Ascending aorta (tissue), 2 donors: ENCODE data around the gene SDK2. TPM values are rescaled to one million over a fixed set of nuclear protein-coding genes. Genes with fewer than 3 reads are reported as not detected.

Experiments used
- DNase-seq, 2 donors: peaks; one replicate each; pipeline ENCODE4 v3.0.0-alpha.2; 2019; ENCODE audit warnings: low spot score in 2 of 2
- H3K27ac ChIP-seq, 2 donors: fragments of 200-600 bp; sonication (generic); one replicate each; pipeline ENCODE4 v1.5.1; 2016 to 2017; ENCODE audit warnings: mild to moderate bottlenecking in 1 of 2
- H3K27me3 ChIP-seq: fragments of 200-600 bp; sonication (generic); one replicate; pipeline ENCODE4 v1.5.1; 2017
- H3K36me3 ChIP-seq, 2 donors: fragments of 200-600 bp; sonication (generic); one replicate each; pipeline ENCODE4 v1.5.1; 2016
- H3K4me1 ChIP-seq, 2 donors: fragments of 200-600 bp; sonication (generic); one replicate each; pipeline ENCODE4 v1.5.1; 2016 to 2017; ENCODE audit warnings: mild to moderate bottlenecking in 1 of 2
- H3K4me3 ChIP-seq, 2 donors: fragments of 200-600 bp; sonication (generic); one replicate each; pipeline ENCODE4 v1.5.1; 2016 to 2017; ENCODE audit warnings: mild to moderate bottlenecking in 1 of 2
- H3K9me3 ChIP-seq, 2 donors: fragments of 200-600 bp; sonication (generic); one replicate each; pipeline ENCODE4 v1.5.1; 2016
- CTCF ChIP-seq, 3 experiments: fragments of 200-600 bp in 2 of 3; fragments of 450-650 bp in 1 of 3; sonication (generic) in 2 of 3; IDR thresholded peaks; one replicate each; pipeline ENCODE4 v1.5.1; 2016 to 2019; ENCODE audit warnings: antibody characterized with exemption in 3 of 3, mild to moderate bottlenecking in 1 of 3, moderate library complexity in 1 of 3
- intact Hi-C: fragments of 100-400 bp; cut with DNase I; formaldehyde crosslinking; loops from one replicate; pipeline ENCODE4 v1.15.1; 2023
- total RNA-seq: library from RNA; depleted of rRNA; stranded (reverse); fragments of >200 nt; gene quantifications from one replicate; pipeline ENCODE4 v1.1.0, GENCODE V29; 2016

SDK2 gene
- total RNA-seq, 1 donor from 2014 or later = 8.1 TPM

- Histone ChIP-seq H3K27me3 (no peaks in the 10 kb centered on the region), H3K4me1 (no peaks in the 10 kb centered on the region), H3K9me3 (no peaks in the 10 kb centered on the region), H3K27ac (no peak overlapping the region), H3K4me3 (no peak overlapping the region), H3K36me3 (no peaks in the 10 kb centered on the region)
- no peak for DNase-seq
- no peak for TF ChIP-seq CTCF (IDR thresholded peaks at IDR 0.05)
- intact Hi-C loops = loop anchor here (5.0 kb wide), 1 partner anchor 589 kb away; no protein-coding TSS in a partner anchor
These were observed 55.9 kb downstream of the SDK2 start for GRCh38 chr17:73588301-73588846.

- DNase-seq = no peak
- TF ChIP-seq CTCF (IDR thresholded peaks at IDR 0.05) = no peak
- no peak overlapping the region for H3K27ac ChIP-seq
- no peaks in the 10 kb centered on the region for H3K36me3 ChIP-seq
- intact Hi-C loops = loop anchor here (5.0 kb wide), 1 partner anchor 590 kb away; no protein-coding TSS in a partner anchor
- H3K4me3 ChIP-seq = no peak overlapping the region
- H3K9me3 ChIP-seq = no peaks in the 10 kb centered on the region
- no peaks in the 10 kb centered on the region for H3K4me1 ChIP-seq
- H3K27me3 ChIP-seq = no peaks in the 10 kb centered on the region
These were observed 57.2 kb downstream of the SDK2 start for GRCh38 chr17:73586921-73587602.

GRCh38 chr17:73586275-73586832 lies 57.9 kb downstream of the SDK2 start:
- DNase-seq = no peak
- intact Hi-C loops = loop anchor here (5.0 kb wide), 1 partner anchor 591 kb away; no protein-coding TSS in a partner anchor
- no peaks in the 10 kb centered on the region for H3K9me3 ChIP-seq

GRCh38 chr17:73585583-73585982 lies 58.7 kb downstream of the SDK2 start:
- no peaks in the 10 kb centered on the region for H3K9me3 ChIP-seq
- no peak overlapping the region for H3K27ac ChIP-seq
- H3K4me3 ChIP-seq = no peak overlapping the region
- no peak for TF ChIP-seq CTCF (IDR thresholded peaks at IDR 0.05)
- DNase-seq = no peak
- no peaks in the 10 kb centered on the region for H3K27me3 ChIP-seq
- H3K36me3 ChIP-seq = no peaks in the 10 kb centered on the region
- no peaks in the 10 kb centered on the region for H3K4me1 ChIP-seq
- intact Hi-C loops = loop anchor here (5.0 kb wide), 1 partner anchor 592 kb away; no protein-coding TSS in a partner anchor

More at GRCh38 chr17:73586275-73586832, 57.9 kb downstream of the SDK2 start:
- no peaks in the 10 kb centered on the region for H3K27me3 ChIP-seq
- no peak for TF ChIP-seq CTCF (IDR thresholded peaks at IDR 0.05)
- no peaks in the 10 kb centered on the region for H3K36me3 ChIP-seq
- no peak overlapping the region for H3K27ac ChIP-seq
- no peak overlapping the region for H3K4me3 ChIP-seq
- no peaks in the 10 kb centered on the region for H3K4me1 ChIP-seq

- intact Hi-C loops = loop anchor here (5.0 kb wide), 1 partner anchor 592 kb away; no protein-coding TSS in a partner anchor
- H3K27ac ChIP-seq = no peak overlapping the region
- no peaks in the 10 kb centered on the region for H3K36me3 ChIP-seq
- no peak for DNase-seq
- H3K27me3 ChIP-seq = no peaks in the 10 kb centered on the region
- no peaks in the 10 kb centered on the region for H3K4me1 ChIP-seq
- TF ChIP-seq CTCF (IDR thresholded peaks at IDR 0.05) = no peak
- no peaks in the 10 kb centered on the region for H3K9me3 ChIP-seq
- no peak overlapping the region for H3K4me3 ChIP-seq
These were observed 59.3 kb downstream of the SDK2 start for GRCh38 chr17:73584987-73585386.
